ENCODE results near the gene FRMD5.

FRMD5 gene

GRCh38 chr15:43901495-43901894 is 293.6 kb downstream of the FRMD5 start:
- WGBS, 2 experiments (ENCODE audit: insufficient coverage in 2 of 2): 81% methylated on average over 6 to 8 of the region's 10 CpGs
- Histone ChIP-seq H3K27ac (ENCODE audit: low read depth, low read length, severe bottlenecking) (peak overlapping the region; percentile 73), H3K4me3 (ENCODE audit: extremely low read depth, insufficient read depth, low read length, poor library complexity, severe bottlenecking) (no peak overlapping the region), H3K4me1 (ENCODE audit: control insufficient read depth, insufficient read depth, low read length, poor library complexity, severe bottlenecking) (peaks cover 25% of the 10 kb centered on the region), H3K9me3 (ENCODE audit: control insufficient read depth, low read length) (no peaks in the 10 kb centered on the region), H3K36me3 (ENCODE audit: control insufficient read depth, insufficient read depth, low read length) (no peaks in the 10 kb centered on the region)

- peak overlapping the region; percentile 73 for H3K27ac ChIP-seq (ENCODE audit: low read depth, low read length, severe bottlenecking)
- no peak overlapping the region for H3K4me3 ChIP-seq (ENCODE audit: extremely low read depth, insufficient read depth, low read length, poor library complexity, severe bottlenecking)
- H3K9me3 ChIP-seq (ENCODE audit: control insufficient read depth, low read length): no peaks in the 10 kb centered on the region
- no peaks in the 10 kb centered on the region for H3K36me3 ChIP-seq (ENCODE audit: control insufficient read depth, insufficient read depth, low read length)
- peaks cover 25% of the 10 kb centered on the region for H3K4me1 ChIP-seq (ENCODE audit: control insufficient read depth, insufficient read depth, low read length, poor library complexity, severe bottlenecking)
- no CpG with 5 or more reads among the region's 1 CpG for WGBS, 2 experiments (ENCODE audit: insufficient coverage in 2 of 2)
Measured at GRCh38 chr15:43900996-43901395, 294.1 kb downstream of the FRMD5 start.

GRCh38 chr15:43899928-43900327 is 295.1 kb downstream of the FRMD5 start:
- Histone ChIP-seq H3K27ac (ENCODE audit: low read depth, low read length, severe bottlenecking) (no peak overlapping the region), H3K9me3 (ENCODE audit: control insufficient read depth, low read length) (no peaks in the 10 kb centered on the region), H3K36me3 (ENCODE audit: control insufficient read depth, insufficient read depth, low read length) (no peaks in the 10 kb centered on the region), H3K4me1 (ENCODE audit: control insufficient read depth, insufficient read depth, low read length, poor library complexity, severe bottlenecking) (peaks cover 25% of the 10 kb centered on the region), H3K4me3 (ENCODE audit: extremely low read depth, insufficient read depth, low read length, poor library complexity, severe bottlenecking) (no peak overlapping the region)
- WGBS, 2 experiments (ENCODE audit: insufficient coverage in 2 of 2): 91 to 96% methylated on average over 5 of the region's 5 CpGs

- H3K4me3 ChIP-seq (ENCODE audit: extremely low read depth, insufficient read depth, low read length, poor library complexity, severe bottlenecking): no peak overlapping the region
- H3K36me3 ChIP-seq (ENCODE audit: control insufficient read depth, insufficient read depth, low read length): no peaks in the 10 kb centered on the region
- no peak overlapping the region for H3K27ac ChIP-seq (ENCODE audit: low read depth, low read length, severe bottlenecking)
- no CpG with 5 or more reads among the region's 2 CpGs for WGBS, 2 experiments (ENCODE audit: insufficient coverage in 2 of 2)
- peaks cover 25% of the 10 kb centered on the region for H3K4me1 ChIP-seq (ENCODE audit: control insufficient read depth, insufficient read depth, low read length, poor library complexity, severe bottlenecking)
- no peaks in the 10 kb centered on the region for H3K9me3 ChIP-seq (ENCODE audit: control insufficient read depth, low read length)
Measured at GRCh38 chr15:43898891-43899290, 296.2 kb downstream of the FRMD5 start.

- 100% methylated on average over 1 of the region's 1 CpG; no CpG with 5 or more reads in 1 of the 2 experiments for WGBS, 2 experiments (ENCODE audit: insufficient coverage in 2 of 2)
- H3K4me1 ChIP-seq (ENCODE audit: control insufficient read depth, insufficient read depth, low read length, poor library complexity, severe bottlenecking): peaks cover 19% of the 10 kb centered on the region
- H3K4me3 ChIP-seq (ENCODE audit: extremely low read depth, insufficient read depth, low read length, poor library complexity, severe bottlenecking): no peak overlapping the region
- H3K9me3 ChIP-seq (ENCODE audit: control insufficient read depth, low read length): no peaks in the 10 kb centered on the region
- H3K27ac ChIP-seq (ENCODE audit: low read depth, low read length, severe bottlenecking): no peak overlapping the region
- H3K36me3 ChIP-seq (ENCODE audit: control insufficient read depth, insufficient read depth, low read length): no peaks in the 10 kb centered on the region
Measured at GRCh38 chr15:43896543-43896942, 298.5 kb downstream of the FRMD5 start.

GRCh38 chr15:43895586-43895985 is 299.5 kb downstream of the FRMD5 start:
- Histone ChIP-seq H3K4me1 (ENCODE audit: control insufficient read depth, insufficient read depth, low read length, poor library complexity, severe bottlenecking) (peaks cover 9% of the 10 kb centered on the region), H3K4me3 (ENCODE audit: extremely low read depth, insufficient read depth, low read length, poor library complexity, severe bottlenecking) (no peak overlapping the region), H3K27ac (ENCODE audit: low read depth, low read length, severe bottlenecking) (no peak overlapping the region), H3K9me3 (ENCODE audit: control insufficient read depth, low read length) (no peaks in the 10 kb centered on the region), H3K36me3 (ENCODE audit: control insufficient read depth, insufficient read depth, low read length) (no peaks in the 10 kb centered on the region)
- 69 to 83% methylated on average over 3 to 4 of the region's 5 CpGs for WGBS, 2 experiments (ENCODE audit: insufficient coverage in 2 of 2)

GRCh38 chr15:43893956-43894355 is 301.1 kb downstream of the FRMD5 start:
- H3K27ac ChIP-seq (ENCODE audit: low read depth, low read length, severe bottlenecking): no peak overlapping the region
- WGBS, 2 experiments (ENCODE audit: insufficient coverage in 2 of 2): 92 to 100% methylated on average over 1 of the region's 1 CpG
- H3K4me3 ChIP-seq (ENCODE audit: extremely low read depth, insufficient read depth, low read length, poor library complexity, severe bottlenecking): no peak overlapping the region
- H3K36me3 ChIP-seq (ENCODE audit: control insufficient read depth, insufficient read depth, low read length): no peaks in the 10 kb centered on the region
- no peaks in the 10 kb centered on the region for H3K9me3 ChIP-seq (ENCODE audit: control insufficient read depth, low read length)
- H3K4me1 ChIP-seq (ENCODE audit: control insufficient read depth, insufficient read depth, low read length, poor library complexity, severe bottlenecking): no peaks in the 10 kb centered on the region

- no peak overlapping the region for H3K27ac ChIP-seq (ENCODE audit: low read depth, low read length, severe bottlenecking)
- H3K36me3 ChIP-seq (ENCODE audit: control insufficient read depth, insufficient read depth, low read length): peaks cover 3% of the 10 kb centered on the region
- no peak overlapping the region for H3K4me3 ChIP-seq (ENCODE audit: extremely low read depth, insufficient read depth, low read length, poor library complexity, severe bottlenecking)
- H3K9me3 ChIP-seq (ENCODE audit: control insufficient read depth, low read length): no peaks in the 10 kb centered on the region
- no peaks in the 10 kb centered on the region for H3K4me1 ChIP-seq (ENCODE audit: control insufficient read depth, insufficient read depth, low read length, poor library complexity, severe bottlenecking)
- WGBS, 2 experiments (ENCODE audit: insufficient coverage in 2 of 2): 86 to 90% methylated on average over 2 to 3 of the region's 3 CpGs
Measured at GRCh38 chr15:43889042-43889441, 306.0 kb downstream of the FRMD5 start.

GRCh38 chr15:43887901-43888300 is 307.2 kb downstream of the FRMD5 start:
- no peaks in the 10 kb centered on the region for H3K9me3 ChIP-seq (ENCODE audit: control insufficient read depth, low read length)
- no peak overlapping the region for H3K4me3 ChIP-seq (ENCODE audit: extremely low read depth, insufficient read depth, low read length, poor library complexity, severe bottlenecking)
- WGBS, 2 experiments (ENCODE audit: insufficient coverage in 2 of 2): 96 to 97% methylated on average over 3 of the region's 5 CpGs
- peaks cover 3% of the 10 kb centered on the region for H3K36me3 ChIP-seq (ENCODE audit: control insufficient read depth, insufficient read depth, low read length)
- H3K27ac ChIP-seq (ENCODE audit: low read depth, low read length, severe bottlenecking): no peak overlapping the region
- no peaks in the 10 kb centered on the region for H3K4me1 ChIP-seq (ENCODE audit: control insufficient read depth, insufficient read depth, low read length, poor library complexity, severe bottlenecking)

- Histone ChIP-seq H3K4me3 (ENCODE audit: extremely low read depth, insufficient read depth, low read length, poor library complexity, severe bottlenecking) (no peak overlapping the region), H3K4me1 (ENCODE audit: control insufficient read depth, insufficient read depth, low read length, poor library complexity, severe bottlenecking) (no peaks in the 10 kb centered on the region), H3K27ac (ENCODE audit: low read depth, low read length, severe bottlenecking) (no peak overlapping the region), H3K36me3 (ENCODE audit: control insufficient read depth, insufficient read depth, low read length) (peaks cover 3% of the 10 kb centered on the region), H3K9me3 (ENCODE audit: control insufficient read depth, low read length) (no peaks in the 10 kb centered on the region)
- 93 to 98% methylated on average over 3 to 4 of the region's 4 CpGs for WGBS, 2 experiments (ENCODE audit: insufficient coverage in 2 of 2)
Measured at GRCh38 chr15:43886558-43886957, 308.5 kb downstream of the FRMD5 start.

GRCh38 chr15:43883571-43883970 is 311.5 kb downstream of the FRMD5 start:
- no peak overlapping the region for H3K27ac ChIP-seq (ENCODE audit: low read depth, low read length, severe bottlenecking)
- WGBS, 2 experiments (ENCODE audit: insufficient coverage in 2 of 2): 82 to 86% methylated on average over 3 of the region's 3 CpGs
- peaks cover 3% of the 10 kb centered on the region for H3K36me3 ChIP-seq (ENCODE audit: control insufficient read depth, insufficient read depth, low read length)
- H3K9me3 ChIP-seq (ENCODE audit: control insufficient read depth, low read length): no peaks in the 10 kb centered on the region
- no peak overlapping the region for H3K4me3 ChIP-seq (ENCODE audit: extremely low read depth, insufficient read depth, low read length, poor library complexity, severe bottlenecking)
- no peaks in the 10 kb centered on the region for H3K4me1 ChIP-seq (ENCODE audit: control insufficient read depth, insufficient read depth, low read length, poor library complexity, severe bottlenecking)
